Stomach (tissue), 4 donors: ENCODE results near the gene VKORC1.

Experiments
- CTCF ChIP-seq, 7 experiments: fragments of 450-650 bp in 4 of 7; fragments of 200-600 bp in 3 of 7; sonication (generic) in 3 of 7; IDR thresholded peaks; one replicate each; pipeline ENCODE4 v1.5.1; 2016 to 2019; ENCODE audit warnings: antibody characterized with exemption in 7 of 7, control low read depth in 2 of 7, mild to moderate bottlenecking in 1 of 7
- EP300 ChIP-seq: sonication (generic); formaldehyde crosslinking; IDR thresholded peaks from one replicate; pipeline ENCODE4 v1.6.1; 2017; ENCODE audit warnings: antibody characterized with exemption
- POLR2A ChIP-seq, 4 donors: fragments of 450-650 bp; IDR thresholded peaks; one replicate each; pipeline ENCODE4 v1.6.1; 2016; ENCODE audit warnings: antibody characterized with exemption in 4 of 4, control low read depth in 2 of 4, mild to moderate bottlenecking in 1 of 4, moderate library complexity in 1 of 4
- POLR2AphosphoS5 ChIP-seq, 3 donors: sonication (generic); formaldehyde crosslinking; IDR thresholded peaks; one replicate each; pipeline ENCODE4 v1.6.1; 2016; ENCODE audit warnings: antibody characterized with exemption in 3 of 3

DNA sequence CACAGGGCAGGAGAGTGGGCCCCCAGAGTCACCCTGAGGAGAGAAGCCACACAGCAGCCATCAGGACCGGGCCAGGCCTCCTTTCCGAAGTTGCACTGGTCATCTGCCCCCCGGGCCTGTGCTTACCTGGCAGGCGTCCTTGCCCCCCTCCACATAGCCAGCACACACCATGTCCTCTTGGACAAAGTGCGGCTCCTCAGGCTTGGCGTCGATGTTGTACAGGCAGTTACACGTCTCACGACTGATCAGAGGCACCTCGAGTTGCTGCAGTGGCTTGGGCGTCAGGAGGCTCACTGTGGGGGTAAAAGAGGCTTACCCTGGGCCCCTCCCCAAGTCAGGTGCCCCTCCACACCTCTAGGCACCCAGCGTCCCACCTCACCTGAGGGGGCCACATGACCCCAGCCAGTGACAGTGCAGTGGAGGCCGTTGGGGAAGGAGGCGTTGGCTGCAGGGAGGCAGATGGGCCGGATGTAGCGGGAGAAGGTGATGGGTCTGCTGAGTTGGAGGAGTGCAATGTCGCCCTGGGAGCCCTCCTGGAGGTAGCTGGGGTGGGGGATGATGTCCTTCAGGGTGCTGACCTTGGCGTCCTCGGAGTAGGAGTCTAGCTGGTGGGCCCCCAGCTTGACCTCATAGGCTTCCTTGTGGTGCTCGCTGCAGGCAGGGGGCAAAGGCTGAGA is 37.8 kb upstream of the VKORC1 start:
- TF ChIP-seq POLR2A (IDR thresholded peaks at IDR 0.05) (no peak), POLR2AphosphoS5 (IDR thresholded peaks at IDR 0.05) (no peak), CTCF (IDR thresholded peaks at IDR 0.05) (no peak), EP300 (no peak)
